CD4-positive, alpha-beta T cell (primary cell): Measurements from ENCODE around the gene F2R. TPM values are rescaled to one million over a fixed set of nuclear protein-coding genes. Genes with fewer than 3 reads are reported as not detected.

Experiments used
- ATAC-seq: fragments of 200-7000 bp; cut with Tn5 transposase; one replicate; pipeline ENCODE4 v1.10.0; 2022; ENCODE audit warnings: mild to moderate bottlenecking; ENCODE audit not compliant: poor library complexity
- CTCF ChIA-PET: fragments of 350-600 bp; sonication (Branson Sonifier 250); formaldehyde crosslinking; loops from one replicate; lab custom pipeline; 2021; ENCODE audit warnings: antibody characterized with exemption, inconsistent platforms; lab: Charles Lee
- POLR2A ChIA-PET: fragments of 350-600 bp; sonication (Branson Sonifier 250); formaldehyde crosslinking; loops from one replicate; lab custom pipeline; 2021; ENCODE audit warnings: antibody characterized with exemption, inconsistent platforms; lab: Charles Lee
- DNase-seq, 14 experiments: peaks; one replicate each; pipeline ENCODE4 v3.0.0-alpha.2; 2013 to 2020; ENCODE audit warnings: mixed read lengths in 2 of 14
- H3K27ac ChIP-seq, 2 donors: one replicate each; pipeline versions ENCODE4 v1.5.1 to v1.7.0; 2013; ENCODE audit warnings: low read length in 2 of 2, low read depth in 1 of 2, mild to moderate bottlenecking in 1 of 2
- H3K27me3 ChIP-seq, 2 experiments: 1 replicate in 1 of 2; 2 replicates in 1 of 2; pipeline versions ENCODE4 v1.6.1 to v1.7.0; 2013; ENCODE audit warnings: low read length in 2 of 2, control low read depth in 1 of 2, mild to moderate bottlenecking in 1 of 2, moderate library complexity in 1 of 2; ENCODE audit not compliant: insufficient read depth in 2 of 2, control insufficient read depth in 1 of 2
- H3K36me3 ChIP-seq: one replicate; pipeline ENCODE4 v1.6.1; 2013; ENCODE audit warnings: low read length, control low read depth; ENCODE audit not compliant: insufficient read depth
- H3K4me1 ChIP-seq: one replicate; pipeline ENCODE4 v1.6.1; 2013; ENCODE audit warnings: low read length, control low read depth; ENCODE audit not compliant: insufficient read depth
- H3K4me3 ChIP-seq: one replicate; pipeline ENCODE4 v1.5.1; 2013; ENCODE audit warnings: mild to moderate bottlenecking, low read length, moderate library complexity
- H3K9me3 ChIP-seq, 2 experiments: 1 replicate in 1 of 2; 2 replicates in 1 of 2; pipeline versions ENCODE4 v1.6.1 to v1.7.0; 2013; ENCODE audit warnings: low read length in 2 of 2, mild to moderate bottlenecking in 2 of 2, control low read depth in 1 of 2, moderate library complexity in 1 of 2; ENCODE audit not compliant: control insufficient read depth in 1 of 2, insufficient read depth in 1 of 2
- H3K27ac Mint-ChIP-seq: one replicate; pipeline ENCODE4 v1.8.0; 2020; ENCODE audit warnings: mixed read lengths
- H3K27me3 Mint-ChIP-seq: one replicate; pipeline ENCODE4 v1.8.0; 2021; ENCODE audit warnings: mixed read lengths
- H3K36me3 Mint-ChIP-seq: one replicate; pipeline ENCODE4 v1.8.0; 2021; ENCODE audit warnings: low read depth, mixed read lengths
- H3K4me1 Mint-ChIP-seq: one replicate; pipeline ENCODE4 v1.8.0; 2021; ENCODE audit warnings: low read depth, mixed read lengths
- H3K4me3 Mint-ChIP-seq: one replicate; pipeline ENCODE4 v1.8.0; 2020; ENCODE audit warnings: mild to moderate bottlenecking, mixed read lengths
- H3K9me3 Mint-ChIP-seq: one replicate; pipeline ENCODE4 v1.8.0; 2020; ENCODE audit warnings: mixed read lengths
- intact Hi-C, 2 experiments: fragments of 100-400 bp; cut with DNase I in 1 of 2; cut with micrococcal nuclease in 1 of 2; formaldehyde crosslinking; loops; one replicate each; pipeline versions ENCODE4 v1.15.1 to v1.9.0; 2023 to 2025; cut with DNase I, micrococcal nuclease
- total RNA-seq, 174 experiments: library from RNA in 2 of 174; stranded (reverse) in 2 of 174; gene quantifications; one replicate each; pipeline ENCODE4 v1.2.3 and lab custom pipeline; 2021 to 2026
- TF ChIP-seq, protein P1 (sequence below): fragments of 200-600 bp; IDR thresholded peaks from one replicate; pipeline ENCODE4 v1.8.0; 2022; ENCODE audit warnings: antibody characterized with exemption, mild to moderate bottlenecking

Gene F2R
- total RNA-seq, 2 experiments from 2014 or later = 1.9 to 2.7 TPM

DNA sequence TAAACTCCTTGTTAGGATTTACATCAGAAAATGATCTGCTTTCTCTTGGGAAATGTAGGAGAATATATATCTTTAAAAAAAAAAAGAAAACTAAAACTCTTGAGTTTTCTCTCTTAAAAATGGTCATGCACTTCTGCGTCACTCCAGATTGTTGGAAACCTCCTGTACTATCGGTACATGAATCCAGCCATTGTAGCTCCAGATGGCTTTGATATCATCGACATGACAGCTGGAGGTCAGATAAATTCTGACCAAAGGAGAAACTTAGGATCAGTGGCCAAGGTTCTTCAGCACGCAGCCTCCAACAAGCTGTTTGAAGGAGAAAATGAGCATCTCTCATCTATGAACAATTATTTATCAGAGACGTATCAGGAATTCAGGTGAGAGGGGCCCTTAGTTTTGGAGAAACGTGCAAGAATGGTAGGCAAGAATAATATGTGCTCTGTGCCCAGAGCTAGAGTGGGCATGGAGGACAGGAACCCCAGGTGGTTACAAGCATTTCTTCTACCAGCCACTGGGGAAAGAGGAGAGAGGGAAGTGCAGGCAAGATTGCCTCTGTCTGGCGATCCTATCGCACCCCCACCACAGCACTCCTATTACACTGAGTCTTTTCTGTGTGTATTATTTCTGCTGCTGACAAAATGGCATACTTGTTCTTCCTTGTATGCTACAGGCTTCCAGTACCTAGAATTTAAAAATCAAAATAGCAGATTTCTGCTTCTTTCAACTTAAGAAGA, 41.4 kb upstream of the F2R start:
- Histone ChIP-seq H3K9me3 (no peaks in the 10 kb centered on the region), H3K4me1 (no peaks in the 10 kb centered on the region), H3K4me3 (no peak overlapping the region), H3K36me3 (peaks cover 88% of the 10 kb centered on the region), H3K27me3 (no peaks in the 10 kb centered on the region), H3K27ac (no peak overlapping the region)
- TF ChIP-seq, protein P1, sequence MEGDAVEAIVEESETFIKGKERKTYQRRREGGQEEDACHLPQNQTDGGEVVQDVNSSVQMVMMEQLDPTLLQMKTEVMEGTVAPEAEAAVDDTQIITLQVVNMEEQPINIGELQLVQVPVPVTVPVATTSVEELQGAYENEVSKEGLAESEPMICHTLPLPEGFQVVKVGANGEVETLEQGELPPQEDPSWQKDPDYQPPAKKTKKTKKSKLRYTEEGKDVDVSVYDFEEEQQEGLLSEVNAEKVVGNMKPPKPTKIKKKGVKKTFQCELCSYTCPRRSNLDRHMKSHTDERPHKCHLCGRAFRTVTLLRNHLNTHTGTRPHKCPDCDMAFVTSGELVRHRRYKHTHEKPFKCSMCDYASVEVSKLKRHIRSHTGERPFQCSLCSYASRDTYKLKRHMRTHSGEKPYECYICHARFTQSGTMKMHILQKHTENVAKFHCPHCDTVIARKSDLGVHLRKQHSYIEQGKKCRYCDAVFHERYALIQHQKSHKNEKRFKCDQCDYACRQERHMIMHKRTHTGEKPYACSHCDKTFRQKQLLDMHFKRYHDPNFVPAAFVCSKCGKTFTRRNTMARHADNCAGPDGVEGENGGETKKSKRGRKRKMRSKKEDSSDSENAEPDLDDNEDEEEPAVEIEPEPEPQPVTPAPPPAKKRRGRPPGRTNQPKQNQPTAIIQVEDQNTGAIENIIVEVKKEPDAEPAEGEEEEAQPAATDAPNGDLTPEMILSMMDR = no peak
- H3K9me3 Mint-ChIP-seq = no peaks in the 10 kb centered on the region
- intact Hi-C loops = no loop called here
- ChIA-PET POLR2A (no interaction called here), CTCF (interaction anchor here (1.5 kb wide), 1 partner anchor 100 kb away, joined by 4 read pairs; no protein-coding TSS in a partner anchor)
- no peak overlapping the region for H3K27ac Mint-ChIP-seq
- H3K27me3 Mint-ChIP-seq = no peaks in the 10 kb centered on the region
- DNase-seq (no peak), ATAC-seq (no peak)
- H3K4me1 Mint-ChIP-seq = no peaks in the 10 kb centered on the region
- peaks cover 95% of the 10 kb centered on the region for H3K36me3 Mint-ChIP-seq
- no peak overlapping the region for H3K4me3 Mint-ChIP-seq

GRCh38 chr5:76675364-76675763, 40.6 kb upstream of the F2R start:
- intact Hi-C loops = no loop called here
- no peaks in the 10 kb centered on the region for H3K9me3 Mint-ChIP-seq
- H3K4me3 ChIP-seq = no peak overlapping the region
- ChIA-PET CTCF (no interaction called here), POLR2A (no interaction called here)
- no peak overlapping the region for H3K4me3 Mint-ChIP-seq
- H3K36me3 Mint-ChIP-seq = peaks cover 95% of the 10 kb centered on the region
- H3K27me3 ChIP-seq = no peaks in the 10 kb centered on the region
- H3K9me3 ChIP-seq = no peaks in the 10 kb centered on the region
- no peaks in the 10 kb centered on the region for H3K4me1 Mint-ChIP-seq
- no peaks in the 10 kb centered on the region for H3K27me3 Mint-ChIP-seq
- no peak overlapping the region for H3K27ac Mint-ChIP-seq
- DNase-seq (no peak), ATAC-seq (no peak)
- no peaks in the 10 kb centered on the region for H3K4me1 ChIP-seq
- TF ChIP-seq, protein P1 = no peak
- no peak overlapping the region for H3K27ac ChIP-seq
- peaks cover 84% of the 10 kb centered on the region for H3K36me3 ChIP-seq

GRCh38 chr5:76677849-76678472, 38.0 kb upstream of the F2R start:
- Histone ChIP-seq H3K9me3 (no peaks in the 10 kb centered on the region), H3K36me3 (peaks cover 73% of the 10 kb centered on the region), H3K4me1 (no peaks in the 10 kb centered on the region), H3K27ac (no peak overlapping the region), H3K4me3 (no peak overlapping the region), H3K27me3 (no peaks in the 10 kb centered on the region)
- no peak for ATAC-seq
- Mint-ChIP-seq H3K4me1 (no peaks in the 10 kb centered on the region), H3K9me3 (no peaks in the 10 kb centered on the region), H3K4me3 (no peak overlapping the region), H3K27ac (no peak overlapping the region), H3K36me3 (peaks cover 90% of the 10 kb centered on the region), H3K27me3 (no peaks in the 10 kb centered on the region)
- TF ChIP-seq, protein P1 = no peak
- CTCF ChIA-PET = no interaction called here
- POLR2A ChIA-PET = no interaction called here
- intact Hi-C loops = no loop called here
- DNase-seq = no peak
